KOPT-K1 (cell line): ENCODE data around the gene ZNF423.

Experiments used
- H3K27ac ChIP-seq: fragments of 200-600 bp; sonication (generic); 2 replicates; pipeline ENCODE4 v1.5.1; 2016; ENCODE audit warnings: antibody characterized with exemption, mild to moderate bottlenecking, low read depth, low read length; ENCODE audit not compliant: poor library complexity, severe bottlenecking
- H3K36me3 ChIP-seq: fragments of 200-600 bp; sonication (generic); 2 replicates; pipeline ENCODE4 v1.5.1; 2017; ENCODE audit warnings: antibody characterized with exemption, mild to moderate bottlenecking, low read length, moderate library complexity; ENCODE audit not compliant: insufficient read depth
- H3K9me3 ChIP-seq: fragments of 200-600 bp; sonication (generic); 2 replicates; pipeline ENCODE4 v1.5.1; 2017; ENCODE audit warnings: antibody characterized with exemption, low read length, mild to moderate bottlenecking; ENCODE audit not compliant: insufficient read depth, poor library complexity, severe bottlenecking

Gene ZNF423

GRCh38 chr16:49498666-49499413 is 357.1 kb downstream of the ZNF423 start:
- Histone ChIP-seq H3K9me3 (no peaks in the 10 kb centered on the region), H3K36me3 (no peaks in the 10 kb centered on the region)

GRCh38 chr16:49498264-49498663 is 357.6 kb downstream of the ZNF423 start:
- no peaks in the 10 kb centered on the region for H3K9me3 ChIP-seq
- no peak overlapping the region for H3K27ac ChIP-seq
- H3K36me3 ChIP-seq: no peaks in the 10 kb centered on the region

More at GRCh38 chr16:49498666-49499413, 357.1 kb downstream of the ZNF423 start:
- H3K27ac ChIP-seq: no peak overlapping the region

GRCh38 chr16:49497466-49497865 is 358.4 kb downstream of the ZNF423 start:
- Histone ChIP-seq H3K9me3 (no peaks in the 10 kb centered on the region), H3K36me3 (no peaks in the 10 kb centered on the region), H3K27ac (no peak overlapping the region)

GRCh38 chr16:49496656-49497055 is 359.3 kb downstream of the ZNF423 start:
- Histone ChIP-seq H3K9me3 (no peaks in the 10 kb centered on the region), H3K36me3 (no peaks in the 10 kb centered on the region), H3K27ac (no peak overlapping the region)

- Histone ChIP-seq H3K36me3 (no peaks in the 10 kb centered on the region), H3K9me3 (no peaks in the 10 kb centered on the region), H3K27ac (no peak overlapping the region)
These were observed 360.1 kb downstream of the ZNF423 start for GRCh38 chr16:49495596-49496355.

- Histone ChIP-seq H3K27ac (no peak overlapping the region), H3K9me3 (no peaks in the 10 kb centered on the region), H3K36me3 (no peaks in the 10 kb centered on the region)
These were observed 360.9 kb downstream of the ZNF423 start for GRCh38 chr16:49494891-49495566.

- H3K27ac ChIP-seq: no peak overlapping the region
- H3K36me3 ChIP-seq: no peaks in the 10 kb centered on the region
- H3K9me3 ChIP-seq: no peaks in the 10 kb centered on the region
These were observed 361.4 kb downstream of the ZNF423 start for GRCh38 chr16:49494474-49494873.

- no peaks in the 10 kb centered on the region for H3K36me3 ChIP-seq
- H3K27ac ChIP-seq: no peak overlapping the region
- H3K9me3 ChIP-seq: no peaks in the 10 kb centered on the region
These were observed 362.1 kb downstream of the ZNF423 start for GRCh38 chr16:49493836-49494235.

GRCh38 chr16:49492896-49493626 is 362.9 kb downstream of the ZNF423 start:
- H3K9me3 ChIP-seq: no peaks in the 10 kb centered on the region
- no peak overlapping the region for H3K27ac ChIP-seq

GRCh38 chr16:49491771-49492761 is 363.8 kb downstream of the ZNF423 start:
- Histone ChIP-seq H3K27ac (no peak overlapping the region), H3K9me3 (no peaks in the 10 kb centered on the region), H3K36me3 (no peaks in the 10 kb centered on the region; the same call in 1 of the 2 replicates)

More at GRCh38 chr16:49492896-49493626, 362.9 kb downstream of the ZNF423 start:
- no peaks in the 10 kb centered on the region for H3K36me3 ChIP-seq

- H3K27ac ChIP-seq: no peak overlapping the region
- H3K36me3 ChIP-seq: no peaks in the 10 kb centered on the region; the same call in 1 of the 2 replicates
- H3K9me3 ChIP-seq: no peaks in the 10 kb centered on the region
These were observed 364.7 kb downstream of the ZNF423 start for GRCh38 chr16:49491106-49491670.

- Histone ChIP-seq H3K9me3 (no peaks in the 10 kb centered on the region), H3K27ac (no peak overlapping the region), H3K36me3 (no peaks in the 10 kb centered on the region; the same call in 1 of the 2 replicates)
These were observed 365.6 kb downstream of the ZNF423 start for GRCh38 chr16:49490321-49490705.

GRCh38 chr16:49489686-49490320 is 366.1 kb downstream of the ZNF423 start:
- Histone ChIP-seq H3K9me3 (no peaks in the 10 kb centered on the region), H3K27ac (no peak overlapping the region), H3K36me3 (no peaks in the 10 kb centered on the region; the same call in 1 of the 2 replicates)
